ENCODE results near the gene MPO.

The MPO gene

GRCh38 chr17:58280480-58281217 is at the start of gene MPO:
Gene MPO, minus strand, starts transcription at chr17:58280935. Its CDS starts 177 bp downstream, at chr17:58280758.
- no peak within 1 kb of the TSS for H3K27ac ChIP-seq
- no peak for TF ChIP-seq ZFX (IDR thresholded peaks at IDR 0.05)
- TF ChIP-seq CTCF (conservative IDR thresholded peaks at IDR 0.05): no peak

- TF ChIP-seq ZFX (IDR thresholded peaks at IDR 0.05): no peak
- no peak overlapping the region for H3K27ac ChIP-seq
These were observed 49.2 kb upstream of the MPO start for GRCh38 chr17:58329810-58330537.

GRCh38 chr17:58329035-58329809 is 48.5 kb upstream of the MPO start:
- TF ChIP-seq ZFX (IDR thresholded peaks at IDR 0.05): no peak
- no peak for TF ChIP-seq CTCF (conservative IDR thresholded peaks at IDR 0.05)
- H3K27ac ChIP-seq: no peak overlapping the region

GRCh38 chr17:58328195-58329034 is 47.7 kb upstream of the MPO start, which contains the start of gene TSPOAP1:
Gene TSPOAP1, minus strand, starts transcription at chr17:58328795. Its CDS starts 875 bp downstream, at chr17:58327920.
- H3K27ac ChIP-seq: no peak within 1 kb of the TSS
- TF ChIP-seq ZFX (IDR thresholded peaks at IDR 0.05) (no peak), CTCF (conservative IDR thresholded peaks at IDR 0.05) (no peak)

- TF ChIP-seq CTCF (conservative IDR thresholded peaks at IDR 0.05) (no peak), ZFX (IDR thresholded peaks at IDR 0.05) (no peak)
- no peak overlapping the region for H3K27ac ChIP-seq
These were observed 46.8 kb upstream of the MPO start for GRCh38 chr17:58327363-58328194.

- TF ChIP-seq ZFX (IDR thresholded peaks at IDR 0.05): no peak
- TF ChIP-seq CTCF (conservative IDR thresholded peaks at IDR 0.05): no peak
- no peak overlapping the region for H3K27ac ChIP-seq
These were observed 46.1 kb upstream of the MPO start for GRCh38 chr17:58326609-58327362.

Measured in C4-2B (cell line).